HepG2 (cell line): ENCODE measurements around the gene PRKAR1B. TPM values are rescaled to one million over a fixed set of nuclear protein-coding genes. Genes with fewer than 3 reads are reported as not detected.

Experiments
- ATAC-seq: fragments of 200-7000 bp; cut with Tn5 transposase; 3 replicates; pipeline ENCODE4 v1.9.1; 2020; ENCODE audit warnings: mild to moderate bottlenecking, moderate library complexity
- BruUV-seq: library from RNA; stranded (reverse); fragments of 400-500 nt; replicated peaks from 2 replicates; lab custom pipeline; 2021; lab: Mats Ljungman, UMichigan
- CTCF ChIA-PET: fragments of 300-600 bp; formaldehyde crosslinking; extraction: SDS; loops from one replicate; lab custom pipeline; 2021; ENCODE audit warnings: low total read pairs, inconsistent platforms, low intra/inter-chr PET ratio; lab: Yijun Ruan, JAX
- POLR2A ChIA-PET: fragments of 350-600 bp; sonication (Branson Sonifier 250); formaldehyde crosslinking; loops from one replicate; lab custom pipeline; 2020; ENCODE audit warnings: antibody characterized with exemption, inconsistent platforms; lab: Yijun Ruan, JAX
- DNase-seq: peaks from one replicate; pipeline ENCODE4 v3.0.0-alpha.2; 2015; ENCODE audit warnings: low spot score
- FAIRE-seq: peaks from 3 replicates; lab custom pipeline; 2011; peaks lifted over from hg19 to GRCh38; lab: Jason Lieb, UNC
- H2AFZ ChIP-seq: one replicate; pipeline ENCODE4 v1.6.1; 2011; ENCODE audit warnings: low read length, inconsistent platforms
- H3K27ac ChIP-seq: fragments of 300-600 bp; 3 replicates; pipeline ENCODE4 v1.8.0; 2011; ENCODE audit warnings: mixed run types, mild to moderate bottlenecking, mixed read lengths, low read length, inconsistent platforms; ENCODE audit not compliant: insufficient read depth; ENCODE audit errors: extremely low read length
- H3K27me3 ChIP-seq, 2 experiments: fragments of 200-600 bp in 1 of 2; 2 replicates in 1 of 2; 3 replicates in 1 of 2; pipeline versions ENCODE4 v1.6.0 to v1.8.0; 2011; ENCODE audit warnings: low read length in 2 of 2, mild to moderate bottlenecking in 2 of 2, moderate library complexity in 2 of 2, inconsistent platforms in 1 of 2; ENCODE audit not compliant: insufficient read depth in 2 of 2, control insufficient read depth in 1 of 2
- H3K36me3 ChIP-seq, 2 experiments: fragments of 200-600 bp in 1 of 2; replicated peaks in 1 of 2; 2 replicates in 1 of 2; 3 replicates in 1 of 2; pipeline versions ENCODE4 v1.5.1 to v1.8.0; 2011; ENCODE audit warnings: low read length in 2 of 2, inconsistent platforms in 1 of 2; ENCODE audit not compliant: insufficient read depth in 2 of 2, control insufficient read depth in 1 of 2
- H3K4me1 ChIP-seq: 2 replicates; pipeline ENCODE4 v1.5.1; 2012; ENCODE audit warnings: low read length, inconsistent platforms; ENCODE audit not compliant: insufficient read depth
- H3K4me2 ChIP-seq: 2 replicates; pipeline ENCODE4 v1.6.0; 2011; ENCODE audit warnings: low read depth, low read length, inconsistent platforms
- H3K4me3 ChIP-seq, 3 experiments: fragments of 200-600 bp in 1 of 3; sonication (generic), shearing (Covaris generic) in 1 of 3; replicated peaks in 1 of 3; 2 replicates each; pipeline ENCODE4 v1.5.1; 2011 to 2016; ENCODE audit warnings: low read length in 3 of 3, inconsistent platforms in 2 of 3, low read depth in 2 of 3, mild to moderate bottlenecking in 2 of 3, control low read depth in 1 of 3, mixed read lengths in 1 of 3; ENCODE audit not compliant: insufficient read depth in 1 of 3
- H3K79me2 ChIP-seq: one replicate; pipeline ENCODE4 v1.6.1; 2011; ENCODE audit warnings: low read length, inconsistent platforms; ENCODE audit not compliant: insufficient read depth
- H3K9ac ChIP-seq: 2 replicates; pipeline ENCODE4 v1.6.0; 2011; ENCODE audit warnings: mild to moderate bottlenecking, low read depth, low read length, inconsistent platforms; ENCODE audit not compliant: insufficient read depth
- H3K9me3 ChIP-seq: 2 replicates; pipeline ENCODE4 v1.5.1; 2012; ENCODE audit warnings: mild to moderate bottlenecking, low read length
- H4K20me1 ChIP-seq: 2 replicates; pipeline ENCODE4 v1.6.0; 2011; ENCODE audit warnings: inconsistent platforms, mild to moderate bottlenecking, low read length, moderate library complexity; ENCODE audit not compliant: insufficient read depth
- ZFX ChIP-seq: sonication (generic); formaldehyde crosslinking; IDR thresholded peaks from 2 replicates; pipeline ENCODE4 v1.4.0; 2020; ENCODE audit warnings: mild to moderate bottlenecking, low read depth, missing genetic modification reagents, moderate library complexity
- ZNF569 ChIP-seq: sonication (generic); formaldehyde crosslinking; IDR thresholded peaks from 2 replicates; pipeline ENCODE4 v1.5.0; 2020; ENCODE audit warnings: mild to moderate bottlenecking, missing genetic modification reagents, moderate library complexity, borderline replicate concordance
- WGBS: methylation state at CpG from one replicate; pipeline ENCODE4 v1.1.6; 2017; ENCODE audit warnings: low lambda C conversion rate; 5-methylcytosine and 5-hydroxymethylcytosine counted together
- in situ Hi-C: cut with HindIII; loops from 2 replicates; pipeline ENCODE4 v1.10.0; 2017; ENCODE audit warnings: low pct_unique_long_range_greater_than_20kb; ENCODE audit not compliant: extremely low pct_ligation_motif_present
- intact Hi-C: fragments of 100-400 bp; cut with micrococcal nuclease; formaldehyde crosslinking; loops from one replicate; pipeline ENCODE4 v1.10.0; 2022; ENCODE audit not compliant: unreplicated experiment
- polyA plus RNA-seq, 8 experiments: library from polyadenylated mRNA; depleted of rRNA in 3 of 8; stranded (reverse) in 7 of 8; unstranded in 1 of 8; fragments of >200 nt; fragmentation: Illumina TruSeq in 4 of 8; extraction: Trizol in 4 of 8; gene quantifications; 2 replicates each; pipeline versions ENCODE4 v1.2.1 to v1.2.3, GENCODE V29; 2011 to 2016; ENCODE audit warnings: low read depth in 4 of 8, missing spikeins in 1 of 8, mixed read lengths in 1 of 8; ENCODE audit not compliant: insufficient read depth in 1 of 8
- total RNA-seq, 5 experiments: library from RNA; depleted of rRNA; stranded (reverse); fragments of >200 nt; fragmentation: Illumina TruSeq; extraction: Trizol; gene quantifications; 2 replicates each; pipeline ENCODE4 v1.2.3, GENCODE V29; 2016; ENCODE audit warnings: low read depth in 1 of 5
- TF ChIP-seq, protein P1 (sequence below): sonication (generic); formaldehyde crosslinking; IDR thresholded peaks from 2 replicates; pipeline ENCODE4 v1.4.0; 2020; ENCODE audit warnings: mild to moderate bottlenecking, missing genetic modification reagents
- TF ChIP-seq, protein P2 (sequence below): sonication (generic); formaldehyde crosslinking; IDR thresholded peaks from 2 replicates; pipeline ENCODE4 v1.5.0; 2020; ENCODE audit warnings: mild to moderate bottlenecking, missing genetic modification reagents, borderline replicate concordance

Gene PRKAR1B
- total and polyA plus RNA-seq, 2 of the 13 experiments (the other 11 are each of a cell fraction or from before 2014, with no cell fraction given): 7.9 to 28.2 TPM

DNA sequence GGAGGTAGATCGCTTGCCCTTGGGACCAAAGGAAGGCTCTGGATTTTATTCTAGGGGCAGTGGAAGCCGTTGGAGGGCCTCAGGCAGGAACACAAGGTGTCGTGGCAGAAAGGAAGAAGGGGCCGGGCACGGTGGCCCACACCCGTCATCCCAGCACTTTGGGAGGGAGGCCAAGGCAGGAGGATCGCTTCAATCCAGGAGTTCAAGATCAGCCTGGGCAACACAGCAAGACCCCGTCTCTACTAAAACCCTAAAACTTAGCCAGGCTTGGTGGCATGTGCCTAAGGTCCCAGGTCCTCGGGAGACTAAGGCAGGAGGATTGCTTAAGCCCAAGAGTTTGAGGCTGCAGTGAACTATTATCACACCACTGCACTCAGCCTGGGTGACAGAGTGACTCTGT, 202.3 kb downstream of the PRKAR1B start:
- POLR2A ChIA-PET: no interaction called here
- Histone ChIP-seq H4K20me1 (no peaks in the 10 kb centered on the region), H3K4me1 (peaks cover 9% of the 10 kb centered on the region; the same call in 1 of the 2 replicates), H3K4me2 (no peak overlapping the region), H2AFZ (no peak overlapping the region), H3K27ac (no peak overlapping the region), H3K4me3 (no peak overlapping the region), H3K9me3 (no peaks in the 10 kb centered on the region), H3K9ac (no peak overlapping the region), H3K27me3 (peaks cover 25 to 64% of the 10 kb centered on the region in 2 experiments; a peak in 4 of 5 replicates), H3K79me2 (no peaks in the 10 kb centered on the region), H3K36me3 (no peaks in the 10 kb centered on the region)
- in situ Hi-C loops: no loop called here
- no peak for ATAC-seq
- CTCF ChIA-PET: no interaction called here
- no TSS peak for BruUV-seq
- TF ChIP-seq, protein P1, sequence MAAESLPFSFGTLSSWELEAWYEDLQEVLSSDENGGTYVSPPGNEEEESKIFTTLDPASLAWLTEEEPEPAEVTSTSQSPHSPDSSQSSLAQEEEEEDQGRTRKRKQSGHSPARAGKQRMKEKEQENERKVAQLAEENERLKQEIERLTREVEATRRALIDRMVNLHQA (CRISPR knock-in tag): no peak
- TF ChIP-seq ZFX (CRISPR knock-in tag): no peak
- DNase-seq: no peak
- 62% methylated on average over 9 of the region's 9 CpGs for WGBS
- no peak for FAIRE-seq
- intact Hi-C loops: no loop called here

DNA sequence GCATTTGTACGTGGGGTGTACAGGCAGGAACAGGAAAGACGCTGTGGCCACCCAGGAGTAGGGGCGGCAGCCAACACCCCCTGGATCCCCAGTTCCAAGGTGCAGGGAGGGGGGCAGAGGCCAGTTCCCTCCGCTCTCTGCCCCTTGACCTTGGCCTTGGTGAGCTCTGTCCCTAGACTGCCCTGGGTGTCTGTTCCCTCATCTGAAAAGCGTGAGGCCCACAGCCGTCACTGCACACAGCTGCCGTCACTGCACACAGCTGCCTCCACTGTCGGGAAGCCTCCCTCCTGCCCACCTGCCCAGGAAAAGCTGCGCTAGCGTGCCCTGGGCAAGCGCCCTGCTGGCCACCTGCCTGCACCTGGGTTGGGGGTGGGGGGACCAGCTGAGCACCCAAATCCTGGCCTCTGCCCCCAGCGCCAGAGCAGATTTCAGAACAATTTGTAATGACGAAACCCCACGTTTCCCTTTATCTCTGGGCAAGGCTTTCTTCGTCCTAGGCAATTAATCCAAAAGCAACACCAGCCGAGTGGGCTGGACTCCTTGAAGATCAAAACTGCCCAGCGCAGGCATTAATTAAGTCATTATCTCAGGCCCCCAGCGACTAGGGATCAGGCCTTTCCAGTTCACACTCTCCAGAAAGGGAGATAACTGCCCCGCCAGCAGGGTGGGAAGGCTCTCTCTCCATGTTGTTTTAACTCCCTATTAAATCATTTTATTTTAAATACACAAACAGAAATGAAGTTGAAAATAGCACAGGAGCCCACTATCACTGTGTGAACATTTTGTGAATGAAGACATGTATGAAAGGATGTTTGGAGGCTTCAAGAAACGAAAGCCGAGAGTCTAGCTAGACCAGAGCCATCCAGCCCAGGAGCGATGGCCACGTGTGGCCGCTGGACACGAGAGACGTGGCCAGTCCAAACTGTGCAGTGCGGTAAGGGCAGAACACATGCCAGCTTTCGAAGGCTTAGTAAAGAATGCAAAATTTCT, 203.4 kb downstream of the PRKAR1B start:
- ChIA-PET CTCF (no interaction called here), POLR2A (no interaction called here)
- H3K4me2 ChIP-seq: no peak overlapping the region
- H3K9ac ChIP-seq: no peak overlapping the region
- no peaks in the 10 kb centered on the region for H3K79me2 ChIP-seq
- H4K20me1 ChIP-seq: no peaks in the 10 kb centered on the region
- H3K4me1 ChIP-seq: peaks cover 9% of the 10 kb centered on the region; the same call in 1 of the 2 replicates
- FAIRE-seq: no peak
- no peaks in the 10 kb centered on the region for H3K36me3 ChIP-seq
- H3K4me3 ChIP-seq: no peak overlapping the region
- intact Hi-C loops (no loop called here), in situ Hi-C loops (no loop called here)
- H3K27me3 ChIP-seq: peaks cover 25 to 67% of the 10 kb centered on the region in 2 experiments; a peak in 4 of 5 replicates
- no peak overlapping the region for H2AFZ ChIP-seq
- no peak overlapping the region for H3K27ac ChIP-seq
- ATAC-seq: no peak
- H3K9me3 ChIP-seq: no peaks in the 10 kb centered on the region
- 52% methylated on average over 16 of the region's 28 CpGs for WGBS
- DNase-seq: no peak
- BruUV-seq: no TSS peak
- TF ChIP-seq, protein P2, sequence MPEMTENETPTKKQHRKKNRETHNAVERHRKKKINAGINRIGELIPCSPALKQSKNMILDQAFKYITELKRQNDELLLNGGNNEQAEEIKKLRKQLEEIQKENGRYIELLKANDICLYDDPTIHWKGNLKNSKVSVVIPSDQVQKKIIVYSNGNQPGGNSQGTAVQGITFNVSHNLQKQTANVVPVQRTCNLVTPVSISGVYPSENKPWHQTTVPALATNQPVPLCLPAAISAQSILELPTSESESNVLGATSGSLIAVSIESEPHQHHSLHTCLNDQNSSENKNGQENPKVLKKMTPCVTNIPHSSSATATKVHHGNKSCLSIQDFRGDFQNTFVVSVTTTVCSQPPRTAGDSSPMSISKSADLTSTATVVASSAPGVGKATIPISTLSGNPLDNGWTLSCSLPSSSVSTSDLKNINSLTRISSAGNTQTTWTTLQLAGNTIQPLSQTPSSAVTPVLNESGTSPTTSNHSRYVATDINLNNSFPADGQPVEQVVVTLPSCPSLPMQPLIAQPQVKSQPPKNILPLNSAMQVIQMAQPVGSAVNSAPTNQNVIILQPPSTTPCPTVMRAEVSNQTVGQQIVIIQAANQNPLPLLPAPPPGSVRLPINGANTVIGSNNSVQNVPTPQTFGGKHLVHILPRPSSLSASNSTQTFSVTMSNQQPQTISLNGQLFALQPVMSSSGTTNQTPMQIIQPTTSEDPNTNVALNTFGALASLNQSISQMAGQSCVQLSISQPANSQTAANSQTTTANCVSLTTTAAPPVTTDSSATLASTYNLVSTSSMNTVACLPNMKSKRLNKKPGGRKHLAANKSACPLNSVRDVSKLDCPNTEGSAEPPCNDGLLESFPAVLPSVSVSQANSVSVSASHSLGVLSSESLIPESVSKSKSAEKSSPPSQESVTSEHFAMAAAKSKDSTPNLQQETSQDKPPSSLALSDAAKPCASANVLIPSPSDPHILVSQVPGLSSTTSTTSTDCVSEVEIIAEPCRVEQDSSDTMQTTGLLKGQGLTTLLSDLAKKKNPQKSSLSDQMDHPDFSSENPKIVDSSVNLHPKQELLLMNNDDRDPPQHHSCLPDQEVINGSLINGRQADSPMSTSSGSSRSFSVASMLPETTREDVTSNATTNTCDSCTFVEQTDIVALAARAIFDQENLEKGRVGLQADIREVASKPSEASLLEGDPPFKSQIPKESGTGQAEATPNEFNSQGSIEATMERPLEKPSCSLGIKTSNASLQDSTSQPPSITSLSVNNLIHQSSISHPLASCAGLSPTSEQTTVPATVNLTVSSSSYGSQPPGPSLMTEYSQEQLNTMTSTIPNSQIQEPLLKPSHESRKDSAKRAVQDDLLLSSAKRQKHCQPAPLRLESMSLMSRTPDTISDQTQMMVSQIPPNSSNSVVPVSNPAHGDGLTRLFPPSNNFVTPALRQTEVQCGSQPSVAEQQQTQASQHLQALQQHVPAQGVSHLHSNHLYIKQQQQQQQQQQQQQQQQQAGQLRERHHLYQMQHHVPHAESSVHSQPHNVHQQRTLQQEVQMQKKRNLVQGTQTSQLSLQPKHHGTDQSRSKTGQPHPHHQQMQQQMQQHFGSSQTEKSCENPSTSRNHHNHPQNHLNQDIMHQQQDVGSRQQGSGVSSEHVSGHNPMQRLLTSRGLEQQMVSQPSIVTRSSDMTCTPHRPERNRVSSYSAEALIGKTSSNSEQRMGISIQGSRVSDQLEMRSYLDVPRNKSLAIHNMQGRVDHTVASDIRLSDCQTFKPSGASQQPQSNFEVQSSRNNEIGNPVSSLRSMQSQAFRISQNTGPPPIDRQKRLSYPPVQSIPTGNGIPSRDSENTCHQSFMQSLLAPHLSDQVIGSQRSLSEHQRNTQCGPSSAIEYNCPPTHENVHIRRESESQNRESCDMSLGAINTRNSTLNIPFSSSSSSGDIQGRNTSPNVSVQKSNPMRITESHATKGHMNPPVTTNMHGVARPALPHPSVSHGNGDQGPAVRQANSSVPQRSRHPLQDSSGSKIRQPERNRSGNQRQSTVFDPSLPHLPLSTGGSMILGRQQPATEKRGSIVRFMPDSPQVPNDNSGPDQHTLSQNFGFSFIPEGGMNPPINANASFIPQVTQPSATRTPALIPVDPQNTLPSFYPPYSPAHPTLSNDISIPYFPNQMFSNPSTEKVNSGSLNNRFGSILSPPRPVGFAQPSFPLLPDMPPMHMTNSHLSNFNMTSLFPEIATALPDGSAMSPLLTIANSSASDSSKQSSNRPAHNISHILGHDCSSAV (CRISPR knock-in tag): no peak
- TF ChIP-seq ZNF569: no peak
